Measurements from ENCODE around the gene SLC2A9.

The SLC2A9 gene

DNA sequence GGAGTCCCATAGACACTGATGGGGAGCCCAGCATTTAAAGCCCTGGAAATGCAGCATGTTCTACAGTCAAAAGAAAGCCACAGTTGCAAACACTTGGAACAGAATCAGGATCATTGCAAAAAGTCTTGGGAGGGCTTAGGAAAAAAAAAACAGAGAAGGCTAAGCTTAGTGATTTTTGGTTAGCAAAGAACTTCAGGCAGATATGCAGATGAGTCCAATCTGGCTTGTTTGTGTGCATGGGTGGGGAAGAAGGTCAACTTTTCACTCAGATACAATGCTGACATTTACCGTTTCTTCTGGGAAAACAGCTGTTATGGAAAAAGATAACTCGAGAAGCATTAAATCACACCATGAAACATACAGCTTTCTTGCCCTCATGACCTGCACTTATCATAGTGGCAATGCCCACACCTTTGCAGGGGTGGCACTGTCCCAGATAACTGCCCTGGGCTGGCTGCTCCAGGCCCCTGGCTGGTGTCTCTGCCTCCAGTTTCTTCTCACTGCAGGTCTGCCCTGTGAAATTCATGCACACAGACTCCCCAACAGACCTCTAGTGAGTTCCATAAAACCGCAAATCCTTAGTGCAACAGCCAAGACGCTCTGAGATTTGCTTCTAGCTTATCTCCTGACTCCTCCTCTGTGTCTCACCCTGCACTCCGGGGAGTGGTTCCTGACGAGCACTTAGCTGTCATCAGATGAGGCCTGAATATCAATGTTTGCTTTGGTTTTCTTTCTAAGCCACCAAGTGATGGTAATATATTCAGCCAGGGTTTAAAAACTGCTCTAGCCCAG lies 140.7 kb downstream of the SLC2A9 start:
- no peak for DNase-seq

DNA sequence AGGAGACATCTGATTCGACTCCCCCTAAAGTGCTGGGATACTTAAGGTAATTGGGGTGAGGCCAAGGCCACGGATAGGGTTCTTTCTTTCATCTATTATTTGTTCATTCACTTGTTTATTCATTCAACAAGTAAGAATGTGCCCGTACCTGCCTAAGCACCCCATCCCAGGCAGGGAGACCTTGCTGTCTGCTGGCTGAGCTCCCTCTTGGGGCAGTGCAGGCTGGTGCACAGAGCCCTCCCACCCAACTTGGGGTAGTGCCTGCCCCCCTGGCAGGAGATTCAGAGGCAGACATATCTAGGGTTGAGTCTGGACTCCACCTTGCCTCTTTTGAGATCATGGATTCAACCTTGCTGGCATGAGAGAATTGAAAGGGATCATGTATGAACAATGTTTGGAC lies 144.2 kb downstream of the SLC2A9 start:
- no peak for DNase-seq

DNA sequence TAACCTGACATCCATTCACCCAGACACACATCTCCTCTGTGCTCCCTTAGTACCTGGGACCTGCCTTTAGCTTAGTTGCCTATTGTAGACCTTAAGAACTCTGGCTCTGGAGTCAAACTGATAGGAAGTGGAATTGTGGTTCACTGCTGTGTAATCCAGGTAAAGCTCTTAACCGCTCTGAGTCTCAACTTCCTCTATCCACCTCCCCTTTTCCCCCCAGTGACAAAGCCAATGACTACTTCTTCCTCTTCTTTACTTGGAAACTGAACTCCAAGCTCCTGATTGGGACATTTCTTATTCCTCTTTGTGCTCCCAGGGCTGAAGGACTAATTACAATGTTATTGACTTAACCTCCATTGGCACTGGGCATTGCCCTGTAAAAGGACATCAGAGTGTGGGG lies 145.8 kb downstream of the SLC2A9 start:
- DNase-seq: peak; percentile 53

DNA sequence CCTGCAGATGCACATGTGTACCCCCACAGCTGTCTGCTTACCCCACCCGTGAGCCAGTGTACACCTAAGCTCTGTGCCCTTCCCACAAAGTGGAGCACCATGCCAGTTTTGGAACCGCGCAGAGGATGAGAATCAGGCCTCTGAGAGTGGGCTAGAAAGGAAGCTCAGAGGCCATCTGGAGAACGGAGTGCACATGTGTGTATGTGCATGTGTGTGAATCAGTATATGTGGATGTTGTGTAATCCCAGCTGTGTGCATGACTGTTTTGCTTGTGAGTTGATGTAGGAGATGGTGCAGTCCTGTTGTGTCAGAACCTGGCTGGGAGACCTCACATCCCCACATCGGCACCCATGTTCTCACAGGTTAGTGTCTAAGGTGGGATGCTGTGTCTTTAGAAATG lies 146.9 kb downstream of the SLC2A9 start:
- no peak for DNase-seq

DNA sequence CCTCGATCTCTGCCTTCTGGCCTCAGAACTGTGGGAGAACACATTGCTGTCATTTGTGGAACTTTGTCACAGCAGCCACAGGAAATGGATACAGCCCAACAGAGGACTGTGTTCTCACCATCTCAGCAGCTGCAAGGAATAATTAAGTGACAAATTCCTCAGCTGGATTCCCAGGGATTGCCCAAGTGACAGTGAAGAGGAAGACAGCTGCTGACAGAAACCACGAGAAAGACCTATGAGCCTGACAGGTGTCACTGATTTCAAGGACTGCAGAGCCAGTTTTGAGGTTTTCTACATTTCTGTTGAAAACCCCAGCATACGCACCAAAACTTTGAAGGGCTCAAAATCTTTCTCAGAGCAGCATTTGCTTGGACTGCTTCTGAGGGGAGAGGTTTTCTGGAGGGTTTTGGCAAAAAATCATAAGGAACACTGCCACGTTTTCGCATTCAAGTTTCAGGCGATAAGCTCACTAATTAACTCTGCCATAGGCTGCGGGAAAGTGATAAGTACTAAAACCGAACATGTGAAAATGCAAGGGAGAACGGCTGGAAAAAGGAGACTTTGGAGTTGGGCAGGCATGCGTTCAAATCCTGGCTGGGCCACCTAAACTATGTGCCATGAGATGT lies 151.0 kb downstream of the SLC2A9 start:
- no peak for DNase-seq

DNA sequence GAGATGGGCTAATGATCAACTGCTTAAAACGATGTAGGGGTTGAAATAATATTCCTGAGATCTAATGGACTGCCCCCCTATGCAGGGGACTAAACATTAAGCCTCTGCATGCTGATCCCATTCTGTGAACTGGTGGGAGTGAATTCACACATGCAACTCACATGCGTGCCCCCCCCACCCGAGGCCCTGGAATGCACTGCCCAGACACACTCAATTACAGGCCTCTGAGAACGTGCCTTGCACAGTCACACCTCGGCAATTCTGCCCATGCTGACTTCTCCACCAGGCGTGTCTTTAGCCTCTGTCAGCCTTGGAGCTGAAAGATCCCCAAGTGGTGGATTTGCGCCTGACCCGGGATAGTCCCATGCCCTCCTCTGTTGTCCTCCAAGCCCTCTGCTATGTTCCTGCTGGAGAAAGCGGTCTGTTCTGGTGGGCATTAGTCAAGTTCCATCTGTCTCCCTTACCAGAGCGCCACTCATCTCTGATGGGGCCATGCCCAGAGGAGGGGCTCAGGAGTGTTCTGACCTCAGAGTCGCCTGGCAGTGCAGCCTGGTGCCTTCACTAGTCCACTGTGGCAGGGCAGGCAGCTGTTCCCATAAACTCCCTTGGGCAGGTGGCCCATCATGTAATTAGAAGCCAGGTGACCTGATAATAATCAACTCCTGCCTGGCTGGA lies 153.4 kb downstream of the SLC2A9 start:
- no peak for DNase-seq

DNA sequence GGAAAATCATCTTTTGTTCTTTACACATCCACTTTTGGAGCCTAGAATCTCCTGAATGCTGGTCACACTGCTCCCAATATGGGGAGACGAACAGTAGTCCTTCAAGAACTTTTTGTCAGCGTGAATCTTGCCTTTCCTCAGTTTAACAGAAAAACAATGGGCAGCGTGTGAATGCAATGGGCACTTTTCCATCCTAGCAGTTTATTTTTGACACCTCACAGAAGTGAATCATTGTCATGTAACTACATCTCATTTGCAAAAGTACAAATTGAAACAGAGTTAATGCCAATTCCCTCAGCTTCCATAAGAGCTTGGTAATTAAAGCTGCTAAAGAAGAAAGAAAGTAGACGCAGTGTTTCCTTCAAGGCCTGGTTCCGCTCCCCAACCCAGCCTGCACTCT lies 154.4 kb downstream of the SLC2A9 start:
- no peak for DNase-seq

DNA sequence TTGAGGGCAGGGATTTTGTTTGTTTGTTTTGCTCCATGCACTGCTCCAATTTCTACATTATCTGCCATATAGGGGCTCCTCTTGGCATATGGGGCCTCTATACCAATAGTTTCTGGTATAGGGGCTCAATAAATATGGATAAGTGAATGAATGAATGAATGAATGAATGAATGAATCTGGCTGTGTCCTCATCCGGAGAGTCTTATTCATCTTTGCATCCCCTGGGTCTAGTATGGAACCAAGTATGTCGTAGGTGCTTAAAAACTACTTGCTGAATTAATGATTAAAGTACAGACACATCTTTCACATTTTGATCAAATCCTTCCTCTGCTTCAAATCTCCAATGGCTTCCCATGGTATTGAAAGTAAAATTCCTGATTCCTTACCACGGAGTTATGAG lies 159.7 kb downstream of the SLC2A9 start:
- no peak for DNase-seq

DNA sequence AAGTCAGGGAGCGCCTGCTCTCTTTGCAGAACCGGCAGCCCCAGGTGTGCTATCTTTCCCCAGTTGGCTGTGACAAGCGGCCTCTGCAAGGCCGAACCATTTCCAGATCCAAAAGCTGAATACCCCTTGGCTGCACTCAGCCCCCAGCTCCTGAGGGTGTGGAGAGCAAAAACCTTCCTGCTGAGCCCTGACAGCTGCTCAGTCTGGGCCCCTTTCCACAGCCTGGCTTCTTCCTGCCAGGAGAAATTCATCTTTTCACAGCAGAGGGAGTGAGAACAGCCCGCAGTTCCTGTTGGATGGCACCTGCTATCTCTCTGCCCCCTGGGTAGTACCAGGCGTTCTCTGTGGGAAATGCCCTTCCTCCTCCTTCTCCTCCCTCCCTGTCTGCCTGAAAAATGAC lies 161.5 kb downstream of the SLC2A9 start:
- no peak for DNase-seq

DNA sequence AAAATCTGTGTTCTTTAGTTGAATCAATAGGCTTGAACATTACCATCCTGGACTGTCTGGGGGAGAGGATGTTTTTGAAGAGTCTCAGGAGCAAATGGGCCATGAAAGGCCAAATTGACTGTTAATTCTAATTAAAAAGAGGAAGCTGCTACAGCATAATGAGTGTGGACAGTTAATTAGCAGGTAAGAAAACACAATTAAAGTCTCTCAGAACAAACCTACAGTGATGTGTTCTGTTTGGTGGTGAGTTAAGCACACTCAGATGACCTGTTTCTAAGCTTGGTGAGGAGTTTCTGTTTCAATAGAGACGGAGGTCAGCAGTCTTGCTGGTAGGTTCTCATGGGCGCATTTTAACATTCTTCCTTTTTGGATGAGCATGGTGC lies 171.8 kb downstream of the SLC2A9 start:
- peak; percentile 41 for DNase-seq

DNA sequence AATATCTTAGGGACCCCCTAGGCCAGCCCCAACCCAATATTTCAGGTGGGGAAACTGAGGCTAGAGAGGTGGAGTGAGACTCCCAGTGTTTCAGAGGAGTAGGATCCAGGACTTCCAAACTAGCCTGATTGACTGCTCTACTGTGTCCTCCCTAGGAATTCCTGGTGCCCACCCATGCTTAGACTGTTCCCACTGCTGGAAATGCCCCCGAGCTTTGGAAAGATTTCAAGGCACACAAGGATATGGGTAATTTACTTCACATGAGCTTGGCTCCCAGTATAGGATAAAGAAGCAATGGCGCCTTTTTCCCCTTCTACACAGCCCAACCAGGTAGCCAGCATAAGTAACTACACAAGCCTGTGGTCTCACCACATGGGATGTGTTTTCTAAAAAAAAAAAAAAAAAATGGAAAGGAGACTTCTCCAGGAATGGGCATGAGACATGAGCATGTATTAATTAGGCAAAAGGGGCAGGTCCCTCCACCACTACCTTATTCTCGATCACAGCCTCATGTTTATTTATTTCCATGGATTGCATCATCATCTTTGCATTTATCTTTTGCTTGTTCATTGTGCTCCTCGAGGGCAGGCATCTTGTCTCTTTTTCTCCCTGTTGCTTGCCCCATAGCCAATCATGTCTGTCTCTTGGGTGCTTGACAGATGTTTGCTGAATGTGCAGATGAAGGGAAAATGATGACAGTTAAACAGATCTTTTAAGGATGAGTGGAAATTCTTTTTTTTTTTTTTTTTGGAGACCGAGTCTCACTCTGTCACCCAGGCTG lies 173.1 kb downstream of the SLC2A9 start:
- DNase-seq: no peak

DNA sequence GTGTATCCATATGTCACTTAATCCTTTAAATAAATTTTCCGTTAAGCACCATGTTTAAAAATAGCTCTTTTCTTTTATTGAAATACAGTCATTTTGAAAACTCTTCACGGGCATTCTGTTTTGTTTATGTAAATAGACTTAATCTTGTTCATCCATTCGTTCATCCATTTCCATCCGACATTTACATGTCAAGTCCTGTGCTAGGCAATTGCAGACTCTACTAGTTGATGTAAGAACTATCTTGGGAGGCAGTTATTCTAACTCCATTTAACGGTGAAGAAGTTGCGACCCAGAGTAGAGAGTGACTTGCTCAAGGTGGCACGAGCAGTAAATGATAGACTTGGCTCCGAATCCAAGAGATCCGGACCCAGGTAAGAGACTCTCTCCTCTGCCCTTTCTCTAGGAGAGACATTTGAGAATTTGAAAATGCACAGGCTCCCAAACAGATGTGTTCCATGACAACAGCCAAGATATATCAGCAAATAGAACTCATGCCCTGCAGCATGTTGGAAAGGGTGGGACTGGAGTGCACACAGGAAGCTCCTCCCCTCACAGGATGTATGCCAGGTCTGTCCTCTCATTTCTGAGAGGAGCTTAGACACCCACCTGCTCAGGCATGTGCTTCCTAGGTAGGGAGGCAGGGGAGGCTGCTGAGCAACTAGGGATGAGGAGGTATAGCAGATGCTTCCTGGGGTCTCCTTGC lies 175.4 kb downstream of the SLC2A9 start:
- no peak for DNase-seq

DNA sequence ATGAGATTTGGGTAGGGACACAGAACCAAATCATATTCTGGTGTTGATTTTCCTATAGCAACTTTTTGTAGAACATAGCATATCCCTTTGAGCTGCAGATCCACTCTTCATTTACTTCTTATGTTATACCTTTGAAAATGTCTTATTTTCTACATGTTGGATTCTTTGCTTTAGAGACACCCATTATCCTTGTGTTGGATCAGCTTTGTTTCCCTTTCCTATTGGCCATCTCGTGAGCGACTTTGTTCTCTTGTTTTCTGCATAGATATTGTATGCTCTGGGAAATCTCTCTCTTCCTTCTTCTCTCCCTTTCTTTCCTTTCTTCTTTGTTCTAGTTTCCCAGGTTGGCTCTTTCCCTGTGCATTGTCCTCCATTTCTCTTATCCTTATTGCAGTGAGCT lies 180.2 kb downstream of the SLC2A9 start:
- DNase-seq: no peak

DNA sequence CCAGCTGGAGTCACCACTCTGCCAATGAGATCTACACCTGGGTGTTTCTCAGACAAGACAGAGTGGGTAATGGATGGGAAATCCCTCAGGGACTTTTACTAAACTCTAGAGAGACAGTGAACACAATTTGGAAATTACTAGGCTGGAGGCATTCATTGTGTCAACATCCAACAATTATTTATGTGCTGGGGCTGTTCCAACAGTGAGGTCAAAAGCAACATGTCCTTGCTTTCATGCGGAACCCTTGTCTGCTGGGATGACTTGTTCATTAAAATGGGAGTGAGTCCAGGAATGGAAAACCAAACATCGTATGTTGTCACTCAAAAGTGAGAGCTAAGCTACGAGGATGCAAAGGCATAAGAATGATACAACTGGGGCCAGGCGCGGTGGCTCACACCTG lies 185.9 kb downstream of the SLC2A9 start:
- no peak for DNase-seq

DNA sequence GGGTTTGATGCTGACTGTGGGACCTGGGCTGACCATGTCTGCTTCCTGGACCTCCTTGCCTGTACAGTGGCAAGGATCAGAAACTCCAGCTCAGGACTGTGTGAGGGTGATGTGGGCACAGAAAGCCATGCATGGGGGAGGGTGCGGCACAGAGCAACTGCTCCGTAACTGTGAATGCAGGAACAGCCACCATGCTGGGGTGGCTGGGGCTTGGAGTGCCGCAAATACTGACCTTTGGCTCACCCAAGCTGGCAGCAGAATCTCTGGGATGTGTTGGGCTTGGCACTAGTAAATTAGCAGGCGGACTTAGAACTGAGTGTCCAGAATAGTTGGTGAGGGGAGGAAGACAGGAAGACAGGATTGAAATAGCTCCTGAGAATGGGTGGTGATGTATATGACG lies 187.9 kb downstream of the SLC2A9 start:
- DNase-seq: no peak

DNA sequence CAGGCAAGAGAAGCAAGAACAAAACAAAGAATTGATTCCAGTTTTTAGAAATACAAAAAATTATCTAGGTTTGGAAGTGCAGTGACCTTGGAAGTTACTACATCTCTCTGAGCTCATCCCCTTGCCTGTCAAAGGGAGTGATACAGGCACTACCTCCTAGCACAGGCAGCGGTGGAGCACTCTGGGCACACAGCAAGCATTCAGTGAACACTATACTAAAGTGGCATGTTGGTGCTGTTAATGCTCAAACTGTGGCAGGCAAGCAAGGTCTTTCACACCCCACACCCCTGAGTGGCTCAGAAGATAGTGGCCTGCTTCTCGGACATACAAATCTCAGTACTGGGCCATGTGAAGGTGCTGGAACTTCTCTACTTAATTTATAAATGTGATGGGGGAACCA lies 188.7 kb downstream of the SLC2A9 start:
- no peak for DNase-seq

DNA sequence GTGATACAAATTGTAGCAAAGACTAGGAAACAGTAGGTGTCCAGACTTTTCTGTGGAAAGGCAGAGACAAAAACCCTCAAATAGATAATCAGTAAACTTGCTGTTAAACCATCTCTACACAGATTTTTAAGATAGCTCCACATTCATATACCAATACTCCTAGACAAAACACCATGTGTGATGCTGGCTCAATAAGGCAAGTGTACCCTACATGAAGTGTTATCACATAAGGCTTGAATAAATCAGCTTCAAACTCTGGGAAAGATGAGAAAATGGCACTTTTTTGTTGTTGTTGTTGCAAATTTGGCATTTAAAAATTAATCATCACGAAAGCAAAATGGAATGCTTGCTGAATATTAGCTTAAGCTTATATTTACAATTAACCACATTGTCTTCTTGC lies 194.7 kb downstream of the SLC2A9 start:
- DNase-seq: no peak

DNA sequence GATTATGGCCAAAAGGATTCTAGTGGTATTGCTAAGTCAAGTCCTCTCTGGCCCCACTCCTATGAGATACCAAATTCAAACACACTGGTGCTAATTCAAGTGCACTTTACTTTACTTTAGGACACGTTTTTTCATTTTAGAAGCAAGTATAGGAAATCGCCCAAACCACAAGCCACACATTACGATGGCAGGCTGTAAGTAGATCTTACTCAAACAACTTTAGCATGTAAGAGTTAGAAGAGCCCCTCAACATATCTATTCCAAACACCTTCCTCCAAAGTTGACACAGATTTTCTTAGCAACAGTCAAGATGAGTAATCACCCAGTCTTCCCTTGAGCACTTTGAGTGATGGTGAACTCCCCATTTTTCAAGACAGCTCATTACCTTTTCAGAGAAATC lies 196.2 kb downstream of the SLC2A9 start:
- DNase-seq: no peak

DNA sequence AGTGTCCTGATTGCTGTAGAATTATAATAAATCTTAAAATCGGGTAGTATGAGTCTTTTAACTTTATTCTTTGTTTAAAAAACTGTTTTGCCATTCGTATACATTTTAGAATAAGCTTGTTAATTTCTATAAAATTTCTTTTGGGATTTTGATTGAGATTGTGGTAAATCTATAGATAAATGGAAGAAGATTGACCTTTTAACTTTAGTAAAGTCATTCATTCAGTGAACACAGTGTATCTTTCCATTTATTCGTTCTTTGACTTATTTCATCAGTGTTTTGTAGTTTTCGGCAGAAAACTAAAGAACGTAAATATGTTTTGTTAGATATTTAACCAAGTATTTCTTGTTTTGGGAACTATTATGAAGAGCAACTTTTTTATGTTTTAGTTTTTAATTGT lies 201.0 kb downstream of the SLC2A9 start:
- no peak for DNase-seq

DNA sequence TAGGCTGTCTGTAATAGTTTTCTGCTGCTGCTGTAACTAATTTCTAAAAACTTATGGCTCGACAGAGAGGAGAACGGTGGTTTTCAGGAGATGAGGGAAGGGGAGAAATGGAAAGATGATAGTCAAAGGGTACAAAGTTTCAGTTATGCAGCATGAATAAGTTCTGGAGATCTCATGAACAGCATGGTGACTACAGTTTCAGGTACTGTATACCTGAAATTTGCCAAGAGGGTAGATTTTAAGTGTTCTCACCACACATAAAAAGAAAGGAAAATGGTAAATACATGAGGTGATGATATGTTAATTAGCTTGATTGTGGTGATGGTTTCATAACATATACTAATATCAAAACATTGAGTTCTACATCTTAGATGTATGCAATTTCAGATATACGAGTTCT lies 205.0 kb downstream of the SLC2A9 start:
- no peak for DNase-seq

DNA sequence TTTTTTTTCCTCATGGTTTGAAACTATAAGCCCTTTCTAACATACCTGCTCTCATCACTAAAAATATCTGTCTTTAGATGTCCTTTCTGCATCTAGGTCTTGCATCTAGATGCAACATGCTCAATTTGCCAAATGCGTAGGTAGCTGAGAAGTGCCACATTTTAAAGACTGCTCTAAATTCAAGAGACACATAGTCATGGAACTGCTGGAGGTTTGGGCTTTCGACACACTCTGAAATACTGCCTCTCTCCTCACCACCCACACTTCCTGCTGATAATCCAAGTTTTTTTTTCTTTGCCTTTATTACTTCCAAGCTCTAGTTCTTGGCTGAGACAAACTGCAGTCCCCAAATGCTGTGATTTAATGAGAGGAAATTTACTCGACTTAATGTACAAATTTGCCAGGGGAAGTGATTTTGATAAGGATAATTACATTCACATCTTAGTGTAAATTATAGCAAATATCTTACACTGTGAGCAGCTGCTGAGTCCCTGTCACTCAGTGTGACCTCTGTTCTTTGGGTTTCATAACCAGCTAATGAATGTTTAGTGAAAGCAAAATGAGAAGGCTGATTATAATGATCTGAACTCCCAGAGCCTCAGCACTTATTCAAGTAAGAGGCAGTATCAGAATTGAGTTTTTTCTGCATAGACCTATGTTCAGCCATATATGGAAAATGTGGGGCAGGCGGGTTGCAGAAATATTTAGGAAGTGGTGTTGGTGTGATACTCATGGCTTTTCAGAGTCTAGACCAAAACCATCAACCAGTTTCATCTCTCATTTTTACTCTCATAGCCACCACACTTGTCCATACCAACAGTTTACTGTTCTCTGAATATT lies 208.6 kb downstream of the SLC2A9 start:
- peak; percentile 53 for DNase-seq

DNA sequence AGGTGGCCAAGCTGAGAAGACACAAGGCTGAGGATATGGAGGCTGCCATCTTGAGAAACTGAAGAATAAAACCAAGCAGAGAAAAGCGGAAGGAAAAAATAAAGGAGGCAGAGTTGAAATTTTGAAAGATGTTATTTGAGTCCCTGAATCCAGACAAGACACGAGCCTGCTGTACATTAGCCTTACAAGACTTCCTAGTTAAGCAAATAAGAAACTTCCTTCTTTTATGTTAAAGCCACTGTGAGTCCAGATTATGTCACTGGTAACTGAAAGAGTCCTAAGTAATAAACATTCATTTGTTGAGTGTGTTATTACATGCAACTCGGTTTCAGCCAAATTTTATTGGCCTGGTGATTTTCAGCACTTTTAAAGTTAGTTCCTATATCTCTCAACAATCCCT lies 209.5 kb downstream of the SLC2A9 start:
- peak; percentile 47 for DNase-seq

Measured in suppressor macrophage treated with lipopolysaccharide for 4 hours (primary cell).